IMR-90 (cell line): ENCODE results near the gene CYP2A7. TPM values are rescaled to one million over a fixed set of nuclear protein-coding genes. Genes with fewer than 3 reads are reported as not detected.
"Not testable (repeated sequence)": the region's sequence is repeated elsewhere in the genome, so short reads cannot be mapped to it uniquely, and the experiment has no call there.

ENCODE experiments used
- ATAC-seq: fragments of 200-7000 bp; cut with Tn5 transposase; 2 replicates; pipeline ENCODE4 v1.9.1; 2020; ENCODE audit warnings: low read depth, mild to moderate bottlenecking, moderate library complexity
- BruUV-seq: library from RNA; stranded (reverse); fragments of 400-500 nt; replicated peaks from 2 replicates; lab custom pipeline; 2021; lab: Mats Ljungman, UMichigan
- CTCF ChIA-PET: fragments of 300-600 bp; formaldehyde crosslinking; extraction: SDS; loops from one replicate; lab custom pipeline; 2021; ENCODE audit warnings: antibody characterized with exemption; lab: Yijun Ruan, JAX
- POLR2A ChIA-PET: fragments of 300-600 bp; sonication (Branson Sonifier 250); formaldehyde crosslinking; loops from one replicate; lab custom pipeline; 2022; ENCODE audit warnings: antibody characterized with exemption; ENCODE audit not compliant: unreplicated experiment; lab: Charles Lee
- DNase-seq: peaks from one replicate; pipeline ENCODE4 v3.0.0; 2013
- H2AFZ ChIP-seq: replicated peaks from 2 replicates; pipeline ENCODE3; 2013; ENCODE audit warnings: low read length, mild to moderate bottlenecking; ENCODE audit not compliant: poor library complexity
- H2AK5ac ChIP-seq: 2 replicates; pipeline ENCODE4 v1.6.1; 2013; ENCODE audit warnings: low read depth, low read length, inconsistent platforms
- H2AK9ac ChIP-seq: replicated peaks from 2 replicates; pipeline ENCODE3; 2013; ENCODE audit warnings: mild to moderate bottlenecking, low read depth, low read length, moderate library complexity; ENCODE audit not compliant: poor library complexity
- H2BK120ac ChIP-seq: 2 replicates; pipeline ENCODE4 v1.6.1; 2013; ENCODE audit warnings: low read depth, low read length, inconsistent platforms
- H2BK15ac ChIP-seq: 3 replicates; pipeline ENCODE4 v1.6.1; 2013; ENCODE audit warnings: low read depth, low read length, inconsistent platforms
- H2BK20ac ChIP-seq: 2 replicates; pipeline ENCODE4 v1.6.1; 2013; ENCODE audit warnings: low read depth, mild to moderate bottlenecking, inconsistent platforms, low read length, moderate library complexity
- H2BK5ac ChIP-seq: 2 replicates; pipeline ENCODE4 v1.6.1; 2013; ENCODE audit warnings: mild to moderate bottlenecking, low read depth, low read length, inconsistent platforms; ENCODE audit not compliant: poor library complexity, severe bottlenecking
- H3K14ac ChIP-seq: replicated peaks from 2 replicates; pipeline ENCODE4 v1.6.1; 2013; ENCODE audit warnings: low read depth, low read length, inconsistent platforms
- H3K18ac ChIP-seq: 2 replicates; pipeline ENCODE4 v1.6.1; 2013; ENCODE audit warnings: low read depth, low read length, control low read depth
- H3K23ac ChIP-seq: 2 replicates; pipeline ENCODE4 v1.6.1; 2013; ENCODE audit warnings: low read depth, low read length, inconsistent platforms
- H3K27ac ChIP-seq: 2 replicates; pipeline ENCODE4 v1.5.1; 2013; ENCODE audit warnings: mild to moderate bottlenecking, control low read depth, low read length; ENCODE audit not compliant: insufficient read depth
- H3K27me3 ChIP-seq: 2 replicates; pipeline ENCODE4 v1.6.1; 2013; ENCODE audit warnings: low read length; ENCODE audit not compliant: control insufficient read depth, insufficient read depth
- H3K36me3 ChIP-seq: 2 replicates; pipeline ENCODE4 v1.6.1; 2013; ENCODE audit warnings: low read length, mixed read lengths; ENCODE audit not compliant: control insufficient read depth, insufficient read depth
- H3K4ac ChIP-seq: 2 replicates; pipeline ENCODE4 v1.6.1; 2013; ENCODE audit warnings: low read depth, low read length, inconsistent platforms
- H3K4me1 ChIP-seq: 2 replicates; pipeline ENCODE4 v1.6.1; 2013; ENCODE audit warnings: low read length, mixed read lengths; ENCODE audit not compliant: control insufficient read depth, insufficient read depth
- H3K4me2 ChIP-seq: 2 replicates; pipeline ENCODE4 v1.6.1; 2013; ENCODE audit warnings: low read depth, mild to moderate bottlenecking, control low read depth, low read length, moderate library complexity
- H3K4me3 ChIP-seq: 2 replicates; pipeline ENCODE4 v1.5.1; 2013; ENCODE audit warnings: low read depth, mild to moderate bottlenecking, control low read depth, low read length, moderate library complexity; ENCODE audit not compliant: insufficient read depth
- H3K56ac ChIP-seq: 2 replicates; pipeline ENCODE4 v1.6.1; 2013; ENCODE audit warnings: low read length, inconsistent platforms; ENCODE audit not compliant: insufficient read depth; ENCODE audit errors: extremely low read depth
- H3K79me1 ChIP-seq, 2 experiments: 2 replicates each; pipeline ENCODE4 v1.6.1; 2013; ENCODE audit warnings: low read length in 2 of 2, inconsistent platforms in 1 of 2, low read depth in 1 of 2
- H3K9ac ChIP-seq: 2 replicates; pipeline ENCODE4 v1.6.1; 2013; ENCODE audit warnings: low read depth, low read length, control low read depth
- H3K9me1 ChIP-seq: 2 replicates; pipeline ENCODE4 v1.6.1; 2013; ENCODE audit warnings: low read length, inconsistent platforms; ENCODE audit not compliant: insufficient read depth
- H3K9me3 ChIP-seq: 2 replicates; pipeline ENCODE4 v1.6.1; 2013; ENCODE audit warnings: low read length; ENCODE audit not compliant: control insufficient read depth, insufficient read depth
- H4K20me1 ChIP-seq: 2 replicates; pipeline ENCODE4 v1.6.1; 2013; ENCODE audit warnings: low read length, inconsistent platforms; ENCODE audit not compliant: insufficient read depth
- H4K5ac ChIP-seq: 2 replicates; pipeline ENCODE4 v1.6.1; 2013; ENCODE audit warnings: mild to moderate bottlenecking, low read depth, low read length, control low read depth
- H4K8ac ChIP-seq, 2 experiments: 2 replicates each; pipeline ENCODE4 v1.6.1; 2013; ENCODE audit warnings: low read depth in 2 of 2, low read length in 2 of 2, control low read depth in 1 of 2, inconsistent platforms in 1 of 2
- H4K91ac ChIP-seq: 2 replicates; pipeline ENCODE4 v1.6.1; 2013; ENCODE audit warnings: low read depth, low read length, inconsistent platforms; ENCODE audit not compliant: insufficient read depth
- MAFK ChIP-seq: IDR thresholded peaks from 2 replicates; pipeline ENCODE4 v1.6.1; 2012; ENCODE audit warnings: low read depth, low read length, improper control_type of control experiment
- MXI1 ChIP-seq: IDR thresholded peaks from 2 replicates; pipeline ENCODE4 v1.6.1; 2012; ENCODE audit warnings: low read depth, mild to moderate bottlenecking, low read length, moderate library complexity, borderline replicate concordance
- POLR2A ChIP-seq: IDR thresholded peaks from 2 replicates; pipeline ENCODE4 v1.6.1; 2012; ENCODE audit warnings: mild to moderate bottlenecking, low read depth, low read length
- WGBS, 2 experiments: methylation state at CpG; one replicate each; pipeline versions ENCODE4 v1.1.5 to v1.1.7; 2013; ENCODE audit warnings: missing lambda C conversion rate in 2 of 2; ENCODE audit not compliant: insufficient read length in 1 of 2; ENCODE audit errors: extremely low coverage in 2 of 2; 5-methylcytosine and 5-hydroxymethylcytosine counted together
- dilution Hi-C: fragments of 300-500 bp; cut with HindIII; formaldehyde crosslinking; loops from one replicate; pipeline ENCODE4 v1.14.3; 2018; ENCODE audit warnings: low sequenced_read_pairs; ENCODE audit not compliant: unreplicated experiment
- in situ Hi-C: fragments of 300-500 bp; cut with MboI; formaldehyde crosslinking; loops from 3 replicates; pipeline ENCODE4 v1.14.3; 2019; ENCODE audit warnings: low sequenced_read_pairs, inconsistent platforms, mixed read lengths
- intact Hi-C: fragments of 100-400 bp; cut with micrococcal nuclease; formaldehyde crosslinking; loops from 2 replicates; pipeline ENCODE4 v1.10.0; 2022
- polyA plus RNA-seq, 3 experiments: library from polyadenylated mRNA; depleted of rRNA; stranded (reverse); fragments of >200 nt; gene quantifications; 2 replicates each; pipeline ENCODE4 v1.2.3, GENCODE V29; 2012; ENCODE audit warnings: low replicate concordance in 1 of 3
- total RNA-seq: library from RNA; depleted of rRNA; stranded (reverse); fragments of >200 nt; gene quantifications from 2 replicates; pipeline ENCODE4 v1.2.3, GENCODE V29; 2012
- TF ChIP-seq, protein P1 (sequence below): fragments of 150-350 bp; IDR thresholded peaks from 2 replicates; pipeline ENCODE4 v1.6.1; 2017; ENCODE audit warnings: mild to moderate bottlenecking, antibody characterized with exemption, low read length, low read depth

Gene CYP2A7
- total and polyA plus RNA-seq, 2 of the 4 experiments (the other 2 are of a cell fraction): not detected

GRCh38 chr19:40888191-40888590 lies 6.2 kb upstream of the CYP2A7 start:
- H3K27ac ChIP-seq: no peak overlapping the region
- no peaks in the 10 kb centered on the region for H4K20me1 ChIP-seq
- H3K23ac ChIP-seq: no peak overlapping the region
- no peak overlapping the region for H2BK5ac ChIP-seq
- H4K8ac ChIP-seq: no peak overlapping the region
- no peak overlapping the region for H2BK120ac ChIP-seq
- dilution Hi-C loops (no loop called here), in situ Hi-C loops (no loop called here), intact Hi-C loops (no loop called here)
- H3K18ac ChIP-seq: no peak overlapping the region
- H4K91ac ChIP-seq: no peak overlapping the region
- no peak overlapping the region for H2AK5ac ChIP-seq
- H3K14ac ChIP-seq: no peak overlapping the region
- no peak overlapping the region for H3K9ac ChIP-seq
- H4K5ac ChIP-seq: no peak overlapping the region
- TF ChIP-seq, protein P1, sequence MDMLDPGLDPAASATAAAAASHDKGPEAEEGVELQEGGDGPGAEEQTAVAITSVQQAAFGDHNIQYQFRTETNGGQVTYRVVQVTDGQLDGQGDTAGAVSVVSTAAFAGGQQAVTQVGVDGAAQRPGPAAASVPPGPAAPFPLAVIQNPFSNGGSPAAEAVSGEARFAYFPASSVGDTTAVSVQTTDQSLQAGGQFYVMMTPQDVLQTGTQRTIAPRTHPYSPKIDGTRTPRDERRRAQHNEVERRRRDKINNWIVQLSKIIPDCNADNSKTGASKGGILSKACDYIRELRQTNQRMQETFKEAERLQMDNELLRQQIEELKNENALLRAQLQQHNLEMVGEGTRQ: no peak
- TF ChIP-seq MXI1 (no peak), POLR2A (no peak), MAFK (no peak)
- H2AK9ac ChIP-seq: no peak overlapping the region
- CTCF ChIA-PET: no interaction called here
- no peak overlapping the region for H3K4me3 ChIP-seq
- no peaks in the 10 kb centered on the region for H3K9me1 ChIP-seq
- POLR2A ChIA-PET: no interaction called here
- 50% methylated on average over 2 of the region's 4 CpGs; no CpG with 5 or more reads in 1 of the 2 experiments for WGBS, 2 experiments
- no peak overlapping the region for H2BK15ac ChIP-seq
- DNase-seq: no peak
- no peaks in the 10 kb centered on the region for H3K36me3 ChIP-seq
- no peak for ATAC-seq
- H2AFZ ChIP-seq: no peak overlapping the region
- H3K4me2 ChIP-seq: no peak overlapping the region
- no peak overlapping the region for H3K56ac ChIP-seq
- H3K4ac ChIP-seq: no peak overlapping the region
- H3K79me1 ChIP-seq: no peaks in the 10 kb centered on the region
- H2BK20ac ChIP-seq: no peak overlapping the region
- 0 out of 2 replicates have a peak, but pooled peaks cover 2% of the 10 kb centered on the region for H3K27me3 ChIP-seq
- no peaks in the 10 kb centered on the region for H3K4me1 ChIP-seq
- no peaks in the 10 kb centered on the region for H3K9me3 ChIP-seq
- no TSS peak for BruUV-seq

GRCh38 chr19:40884187-40884931 lies 2.3 kb upstream of the CYP2A7 start:
- H2BK15ac ChIP-seq, H3K4me3 ChIP-seq, H3K18ac ChIP-seq, H4K91ac ChIP-seq, CTCF ChIA-PET, H3K27me3 ChIP-seq, H2BK120ac ChIP-seq, H3K56ac ChIP-seq, dilution Hi-C loops, H3K9ac ChIP-seq, H3K23ac ChIP-seq, H3K27ac ChIP-seq, H3K4me1 ChIP-seq, intact Hi-C loops, H3K4ac ChIP-seq, H3K14ac ChIP-seq, POLR2A ChIA-PET, H4K8ac ChIP-seq, DNase-seq, H4K20me1 ChIP-seq, H3K4me2 ChIP-seq, H3K79me1 ChIP-seq, in situ Hi-C loops, H3K36me3 ChIP-seq, H3K9me3 ChIP-seq, H2BK20ac ChIP-seq, H2AK9ac ChIP-seq, H2AK5ac ChIP-seq, BruUV-seq, H4K5ac ChIP-seq, H3K9me1 ChIP-seq, ATAC-seq, H2AFZ ChIP-seq, H2BK5ac ChIP-seq: not testable (repeated sequence)
- no CpG with 5 or more reads among the region's 1 CpG for WGBS, 2 experiments
